ENCODE data around the gene PCBP3.

DNA sequence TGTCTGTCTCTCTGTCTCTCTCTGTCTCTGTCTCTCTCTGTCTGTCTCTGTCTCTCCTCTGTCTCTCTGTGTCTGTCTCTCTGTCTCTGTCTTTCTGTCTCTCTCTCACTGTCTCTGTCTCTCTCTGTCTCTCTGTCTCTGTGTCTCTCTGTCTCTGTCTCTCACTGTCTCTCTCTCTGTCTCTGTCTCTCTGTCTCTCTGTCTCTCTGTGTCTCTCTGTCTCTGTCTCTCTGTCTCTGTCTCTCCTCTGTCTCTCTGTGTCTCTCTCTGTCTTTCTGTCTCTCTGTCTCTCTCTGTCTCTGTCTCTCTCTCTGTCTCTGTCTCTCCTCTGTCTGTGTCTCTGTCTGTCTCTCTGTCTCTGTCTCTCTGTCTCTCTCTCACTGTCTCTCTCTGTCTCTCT is 337.2 kb downstream of the PCBP3 start:
- TF ChIP-seq POLR2A (IDR thresholded peaks at IDR 0.05), result no peak
- TF ChIP-seq, protein P1, sequence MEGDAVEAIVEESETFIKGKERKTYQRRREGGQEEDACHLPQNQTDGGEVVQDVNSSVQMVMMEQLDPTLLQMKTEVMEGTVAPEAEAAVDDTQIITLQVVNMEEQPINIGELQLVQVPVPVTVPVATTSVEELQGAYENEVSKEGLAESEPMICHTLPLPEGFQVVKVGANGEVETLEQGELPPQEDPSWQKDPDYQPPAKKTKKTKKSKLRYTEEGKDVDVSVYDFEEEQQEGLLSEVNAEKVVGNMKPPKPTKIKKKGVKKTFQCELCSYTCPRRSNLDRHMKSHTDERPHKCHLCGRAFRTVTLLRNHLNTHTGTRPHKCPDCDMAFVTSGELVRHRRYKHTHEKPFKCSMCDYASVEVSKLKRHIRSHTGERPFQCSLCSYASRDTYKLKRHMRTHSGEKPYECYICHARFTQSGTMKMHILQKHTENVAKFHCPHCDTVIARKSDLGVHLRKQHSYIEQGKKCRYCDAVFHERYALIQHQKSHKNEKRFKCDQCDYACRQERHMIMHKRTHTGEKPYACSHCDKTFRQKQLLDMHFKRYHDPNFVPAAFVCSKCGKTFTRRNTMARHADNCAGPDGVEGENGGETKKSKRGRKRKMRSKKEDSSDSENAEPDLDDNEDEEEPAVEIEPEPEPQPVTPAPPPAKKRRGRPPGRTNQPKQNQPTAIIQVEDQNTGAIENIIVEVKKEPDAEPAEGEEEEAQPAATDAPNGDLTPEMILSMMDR (IDR thresholded peaks at IDR 0.05 in 4 of 5, conservative IDR thresholded peaks at IDR 0.05 in 1 of 5), result no peak

All from gastrocnemius medialis (tissue), 4 donors.